ENCODE results near the gene PTPRQ.

Gene PTPRQ

DNA sequence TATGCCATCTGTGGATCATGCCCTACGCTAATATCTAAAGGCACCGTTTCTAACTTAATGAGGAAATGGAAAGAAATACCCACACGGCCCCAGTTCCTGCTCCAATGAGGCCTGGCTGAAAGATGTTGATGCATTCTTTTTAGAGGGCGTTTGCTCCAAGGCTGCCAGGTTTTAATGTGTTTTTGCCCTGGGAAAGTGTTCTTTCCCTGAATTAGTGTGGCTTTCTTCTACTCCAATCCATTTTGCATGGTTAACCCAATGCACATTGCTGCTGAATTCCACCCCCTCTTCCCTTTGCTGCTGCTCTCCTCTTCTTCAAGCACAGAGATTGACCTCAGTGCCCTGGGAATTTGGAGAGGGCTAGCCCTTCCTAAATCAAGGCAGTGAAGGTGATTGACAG, 273.8 kb downstream of the PTPRQ start:
- in situ Hi-C loops (cut with HindIII; ENCODE audit: low sequenced_read_pairs), result no loop called here

DNA sequence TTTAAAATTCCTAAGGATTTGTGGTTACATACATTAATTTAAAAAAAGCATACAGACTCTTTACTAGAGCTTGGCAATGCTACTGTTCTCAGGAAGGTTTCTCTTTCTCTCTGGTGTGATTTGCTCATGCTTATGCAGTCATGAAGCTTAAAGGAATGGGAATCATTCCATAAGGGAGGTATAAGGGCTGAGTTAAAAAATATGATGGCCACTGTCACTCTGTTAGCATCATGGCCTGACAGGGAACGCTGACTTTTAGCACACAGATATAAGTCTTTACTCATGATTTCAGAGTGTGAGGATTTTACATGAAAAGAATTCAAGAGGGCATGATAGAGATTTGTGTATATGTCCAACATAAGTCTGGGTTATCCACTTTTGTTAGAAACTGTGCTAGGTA, 276.5 kb downstream of the PTPRQ start:
- in situ Hi-C loops (cut with HindIII; ENCODE audit: low sequenced_read_pairs), result no loop called here

DNA sequence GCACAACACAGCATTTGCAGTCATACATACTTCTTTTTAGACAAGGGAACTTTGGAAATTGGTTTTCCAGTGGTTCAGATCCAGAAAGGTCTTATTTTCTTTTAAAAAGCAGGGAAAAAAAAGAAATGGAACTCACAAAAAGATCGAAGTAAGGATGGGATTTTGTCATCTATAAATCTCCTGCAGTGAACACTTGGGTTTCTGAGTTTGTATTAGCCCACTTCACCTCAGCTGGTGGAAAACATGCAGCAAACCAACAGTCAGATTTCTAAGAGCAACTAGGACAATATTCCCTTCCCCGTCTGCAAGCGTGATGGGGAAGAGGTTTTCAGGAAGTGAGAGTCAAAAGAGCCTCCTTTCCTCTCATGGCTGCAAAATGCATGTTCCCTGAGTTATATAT, 277.3 kb downstream of the PTPRQ start:
- in situ Hi-C loops (cut with HindIII; ENCODE audit: low sequenced_read_pairs), result no loop called here

Measured in DLD1 (cell line).